ENCODE data around the gene DYNC2H1.

- no peak for TF ChIP-seq CTCF (IDR thresholded peaks at IDR 0.05; ENCODE audit: insufficient read depth, low read depth, low read length)
- TF ChIP-seq EZH2 (IDR thresholded peaks at IDR 0.05; ENCODE audit: insufficient read depth, low read length) = no peak
These were observed 38.4 kb downstream of the DYNC2H1 start for GRCh38 chr11:103147627-103148026.
